GDM1 (cell line): ENCODE measurements around the gene NEK9.
"Not testable (repeated sequence)": the region's sequence is repeated elsewhere in the genome, so short reads cannot be mapped to it uniquely, and the experiment has no call there.

Source experiments
- DNase-seq: peaks from one replicate; lab custom pipeline; 2025; lab: John Stamatoyannopoulos, UW

Gene NEK9

DNA sequence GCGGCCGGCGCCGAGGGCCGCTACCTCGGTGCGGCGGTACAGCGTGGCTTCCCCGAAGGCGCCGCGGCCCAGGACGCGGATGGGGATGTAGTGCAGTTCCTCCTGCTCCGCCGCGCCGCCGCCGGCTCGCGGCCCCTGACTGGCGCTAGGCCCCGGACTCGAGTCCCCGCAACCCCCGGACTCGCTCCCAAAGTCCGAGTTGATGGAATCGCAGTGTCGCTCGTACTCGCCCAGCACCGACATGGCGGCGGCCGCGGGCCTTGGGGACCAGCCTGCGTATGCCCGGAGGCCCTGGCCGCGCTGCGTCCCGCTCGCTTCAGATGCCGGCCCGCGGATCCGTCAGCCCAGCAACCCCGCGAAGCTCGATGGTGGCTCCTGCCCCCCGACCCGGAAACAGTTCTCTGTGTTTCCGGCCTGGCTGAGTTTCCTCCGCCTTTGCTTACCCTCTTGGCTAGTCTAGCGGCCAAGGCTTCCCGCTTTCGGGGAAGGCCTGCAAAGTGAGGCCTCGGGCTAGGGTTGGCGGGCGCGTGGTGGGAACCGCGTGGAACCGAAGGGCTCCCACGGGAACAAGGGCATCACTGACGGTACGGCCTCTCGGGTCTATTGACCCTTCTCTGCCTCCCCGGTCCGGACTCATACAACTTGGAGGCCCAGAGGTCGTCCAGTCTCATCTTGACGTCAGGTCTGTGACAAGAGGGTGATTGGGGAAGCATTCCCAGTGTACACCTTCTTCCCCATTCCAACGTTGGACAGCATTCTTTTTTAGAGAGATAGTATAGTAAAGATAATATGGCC lies at the start of gene NEK9:
Gene NEK9 (minus strand): TSS at position 370 of the 795 bp plus-strand sequence. CDS start 127 bp downstream, at position 243.
- DNase-seq, result peak; percentile 76

DNA sequence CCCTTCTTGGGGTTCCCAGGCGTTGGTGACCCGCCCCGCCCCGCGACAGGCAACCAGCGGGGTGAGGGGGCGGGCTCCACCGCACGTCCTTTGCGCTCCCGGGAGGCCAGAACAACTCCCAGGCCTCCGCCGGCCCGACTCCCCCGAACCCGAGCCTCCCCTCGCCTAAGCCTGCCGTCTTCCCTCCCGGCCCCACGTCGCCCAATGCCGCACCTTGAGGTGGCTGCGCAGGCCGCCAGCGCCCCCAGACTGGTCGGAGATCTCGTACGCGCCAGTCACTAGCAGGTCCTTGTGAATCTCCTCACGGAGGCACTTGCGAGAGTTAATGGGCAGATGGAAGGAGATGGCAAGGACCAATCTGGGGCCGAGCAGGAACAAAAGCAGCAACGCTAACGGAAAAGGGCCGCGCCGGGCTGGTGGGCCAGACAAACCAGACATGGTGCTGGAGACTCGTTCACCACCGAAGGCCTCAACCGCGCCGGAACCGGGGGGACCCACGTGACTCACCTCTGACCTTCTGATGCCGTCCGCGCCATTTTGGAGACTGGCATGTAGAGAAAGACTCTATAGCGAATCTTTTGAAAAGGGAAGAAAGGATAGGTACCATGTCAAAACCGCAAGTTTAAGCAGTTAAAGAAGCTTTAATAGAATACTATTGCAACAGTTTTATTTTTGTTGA lies 49.4 kb upstream of the NEK9 start, which contains the start of gene TMED10:
Gene TMED10 (minus strand): TSS at position 471 of the 679 bp plus-strand sequence. CDS start 33 bp downstream, at position 438.
- DNase-seq, result peak; percentile 79

DNA sequence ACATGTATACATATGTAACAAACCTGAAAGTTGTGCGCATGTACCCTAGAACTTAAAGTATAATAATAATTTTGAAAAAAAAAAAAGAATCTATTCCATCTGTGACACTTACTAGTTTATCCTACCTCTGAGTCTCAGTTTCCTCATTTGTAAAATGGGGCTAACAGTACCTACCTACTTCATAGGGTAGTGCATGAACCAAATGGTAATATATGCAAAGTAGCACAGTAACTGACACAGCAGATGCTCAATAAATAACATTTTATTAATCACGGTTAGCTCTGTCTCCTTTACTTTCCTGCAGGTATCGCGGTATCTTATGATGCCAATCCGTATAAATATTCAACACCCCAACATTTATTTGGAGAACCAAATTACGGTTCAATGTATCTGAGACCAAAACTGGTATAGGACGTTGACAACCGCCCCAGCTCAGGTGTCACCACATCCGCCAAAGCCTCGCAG lies 48.9 kb upstream of the NEK9 start:
- no peak for DNase-seq

DNA sequence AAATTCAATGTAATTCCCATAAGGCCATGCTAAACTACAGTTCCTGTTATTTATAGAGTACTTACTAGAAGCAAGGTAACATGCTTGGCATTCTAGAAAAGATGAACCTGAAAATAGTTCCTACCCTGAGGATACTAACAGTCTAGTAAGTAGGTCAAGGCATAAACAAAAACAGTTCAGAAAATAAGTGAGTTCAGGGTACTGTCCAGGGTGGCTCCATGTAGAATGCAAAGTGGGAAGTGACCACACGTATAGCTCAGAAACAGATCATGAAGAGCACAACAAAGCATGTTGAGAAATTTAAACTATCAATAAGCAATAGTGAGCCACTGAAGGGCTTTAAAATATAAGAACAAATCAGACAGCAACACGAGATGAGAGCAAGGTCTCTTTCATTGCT lies 47.2 kb upstream of the NEK9 start:
- no peak for DNase-seq

DNA sequence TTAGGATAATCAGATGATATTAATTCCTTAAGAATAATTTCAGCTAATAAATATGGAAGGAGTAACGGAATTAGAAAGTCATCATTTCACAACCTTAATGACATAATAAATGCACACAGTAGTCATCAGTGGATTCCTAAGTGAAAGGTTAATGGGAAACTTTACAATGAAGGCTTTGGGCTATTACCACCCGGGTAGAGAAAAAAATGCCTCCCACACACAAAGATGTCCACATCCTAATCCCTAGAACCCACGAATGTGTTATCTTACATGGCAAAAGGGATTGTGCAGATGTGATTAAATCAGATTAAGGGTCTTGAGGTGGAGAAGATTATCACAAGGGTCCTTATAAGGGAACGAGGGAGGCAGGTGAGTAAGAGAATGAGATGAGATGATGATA lies 43.9 kb upstream of the NEK9 start:
- no peak for DNase-seq

DNA sequence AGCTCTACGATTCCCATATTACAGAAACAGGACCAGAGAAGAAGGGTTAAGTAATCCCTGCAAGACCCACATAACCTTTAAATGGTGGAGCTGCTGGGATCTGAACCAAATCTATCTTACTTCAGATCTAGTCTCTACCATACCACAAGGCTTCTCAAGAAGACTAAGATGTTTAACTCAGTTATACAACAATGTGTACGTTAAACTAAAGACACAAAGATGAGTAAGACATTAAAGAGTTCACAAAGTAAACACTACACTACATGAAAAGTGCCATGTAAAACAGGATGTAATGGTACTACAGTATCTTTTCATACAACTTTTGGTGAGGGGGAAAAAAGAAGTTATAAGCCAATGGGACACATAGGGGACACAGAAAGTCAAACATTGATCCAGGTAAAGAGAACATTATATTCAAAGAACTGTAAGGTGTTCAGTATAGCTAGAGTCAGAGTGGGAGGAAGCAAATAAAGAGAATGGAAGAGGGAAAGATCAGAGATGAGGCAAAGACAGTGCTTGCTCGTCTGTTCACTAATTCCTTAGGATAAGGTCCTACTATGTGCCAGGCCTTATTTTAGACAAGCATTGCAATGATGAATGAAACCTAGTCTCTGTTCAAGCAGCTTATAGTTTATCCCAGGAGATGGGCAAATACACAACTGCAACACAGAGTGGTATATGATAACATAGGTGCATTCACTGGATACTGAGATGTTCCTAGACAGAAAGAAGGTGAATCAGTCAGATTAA lies 41.9 kb upstream of the NEK9 start:
- no peak for DNase-seq

DNA sequence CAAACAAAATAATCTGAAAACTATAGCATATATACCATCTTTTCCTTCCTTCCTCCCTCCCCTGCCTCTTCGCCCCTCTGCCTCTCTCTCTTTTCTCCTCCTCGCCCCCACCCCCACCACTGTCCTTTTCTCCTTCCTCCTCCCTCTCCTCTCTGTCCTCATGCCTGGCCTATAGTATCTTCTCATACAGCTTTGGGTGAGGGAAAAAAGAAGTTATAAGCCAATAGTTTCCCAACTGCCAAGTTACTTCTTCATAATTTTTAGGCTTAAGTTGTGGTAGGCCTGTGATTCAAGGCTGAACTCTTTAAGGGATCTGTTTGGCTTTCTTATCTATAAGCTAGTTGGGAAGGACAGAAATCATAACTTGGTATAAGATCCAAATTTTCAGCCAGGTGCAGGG lies 40.5 kb upstream of the NEK9 start:
- no peak for DNase-seq

DNA sequence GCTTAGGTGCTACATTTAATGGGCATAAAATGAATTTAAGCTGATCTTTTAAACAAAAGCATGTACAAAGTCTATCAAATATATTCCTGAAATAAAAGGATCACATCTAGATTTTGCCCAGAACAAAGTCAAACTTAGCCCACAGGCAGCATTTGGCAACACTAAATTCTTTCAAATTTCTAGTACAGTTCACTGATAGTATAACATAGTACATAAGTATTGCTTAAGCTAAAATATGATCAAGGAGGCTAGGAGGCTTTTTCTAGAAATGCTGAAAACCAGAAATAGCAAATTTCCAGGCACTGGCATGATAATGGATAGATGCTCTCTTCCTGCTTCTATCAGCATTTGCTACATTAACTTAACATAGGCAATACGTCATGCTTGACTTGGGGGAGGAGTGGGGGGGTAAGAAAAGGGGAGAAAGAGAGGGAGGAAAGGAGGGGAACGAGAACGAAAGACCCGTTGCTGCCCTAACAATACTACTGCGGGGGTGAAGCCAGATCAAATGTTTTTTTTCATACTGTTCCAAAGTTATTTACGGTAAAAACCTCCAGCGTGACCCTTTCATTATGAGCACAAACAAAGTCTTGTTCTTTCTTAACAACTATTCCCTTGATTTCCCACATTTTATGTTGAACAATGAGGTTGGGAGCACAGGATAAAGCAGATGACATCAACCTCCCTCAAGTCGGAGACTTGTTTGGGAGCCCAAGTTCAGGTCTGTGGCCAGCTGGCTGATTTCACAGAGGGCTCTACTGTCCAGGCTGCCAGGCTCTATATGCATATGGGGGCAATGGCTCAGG lies 38.9 kb upstream of the NEK9 start:
- no peak for DNase-seq

DNA sequence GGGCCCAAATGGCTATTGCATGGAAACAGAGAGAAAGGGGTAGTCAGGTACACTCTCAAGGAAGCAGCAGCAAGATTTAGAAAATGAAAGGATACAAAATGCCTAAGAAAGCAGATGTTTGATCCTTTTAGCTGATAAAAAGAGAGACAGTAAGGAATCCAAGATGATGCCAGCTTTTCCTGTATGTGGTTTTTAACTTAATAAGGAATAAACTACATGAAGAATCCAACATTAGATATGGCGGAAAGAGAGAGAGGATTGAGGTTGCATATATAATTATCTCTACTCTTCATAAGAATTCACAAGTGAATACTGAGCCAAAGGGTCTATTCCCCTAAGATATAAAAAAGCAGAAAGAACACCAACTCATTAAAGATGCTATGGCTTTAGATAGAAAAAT lies 38.0 kb upstream of the NEK9 start:
- DNase-seq, result no peak

DNA sequence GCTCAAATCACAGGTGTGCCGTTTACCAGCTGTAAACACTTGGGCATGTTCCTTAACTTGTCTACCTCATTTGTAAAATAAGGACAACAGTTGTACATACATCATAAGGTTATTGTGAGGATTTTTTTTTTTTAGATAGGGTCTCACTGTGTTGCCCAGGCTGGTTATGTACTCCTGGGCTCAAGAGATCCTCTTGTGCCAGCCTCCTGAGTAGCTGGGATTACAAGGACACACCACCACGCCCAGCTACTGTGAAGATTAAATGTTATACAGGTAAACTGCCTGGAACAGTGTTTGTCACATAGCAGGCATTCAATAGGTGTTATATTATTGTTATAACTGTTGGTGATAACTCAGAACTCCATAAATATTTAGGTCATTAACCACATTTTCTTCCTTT lies 36.8 kb upstream of the NEK9 start:
- no peak for DNase-seq

DNA sequence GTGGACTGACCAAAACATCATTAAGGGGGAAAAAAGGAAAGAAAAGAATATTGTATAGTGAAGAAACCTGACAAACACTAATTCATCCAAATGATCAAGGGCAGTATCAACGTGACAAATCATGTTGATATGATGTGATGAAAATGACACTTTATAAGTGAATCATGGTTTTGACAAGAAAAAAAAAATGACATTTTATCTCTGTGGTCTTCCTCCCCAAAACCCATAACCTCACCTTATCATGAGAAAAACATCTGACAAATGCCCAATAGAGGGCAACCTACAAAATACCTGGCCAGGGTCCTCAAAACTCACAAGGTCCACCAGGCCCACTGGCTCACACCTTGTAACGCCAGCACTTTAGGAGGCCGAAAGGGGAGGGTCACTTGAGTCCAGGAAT lies 35.8 kb upstream of the NEK9 start:
- no peak for DNase-seq

DNA sequence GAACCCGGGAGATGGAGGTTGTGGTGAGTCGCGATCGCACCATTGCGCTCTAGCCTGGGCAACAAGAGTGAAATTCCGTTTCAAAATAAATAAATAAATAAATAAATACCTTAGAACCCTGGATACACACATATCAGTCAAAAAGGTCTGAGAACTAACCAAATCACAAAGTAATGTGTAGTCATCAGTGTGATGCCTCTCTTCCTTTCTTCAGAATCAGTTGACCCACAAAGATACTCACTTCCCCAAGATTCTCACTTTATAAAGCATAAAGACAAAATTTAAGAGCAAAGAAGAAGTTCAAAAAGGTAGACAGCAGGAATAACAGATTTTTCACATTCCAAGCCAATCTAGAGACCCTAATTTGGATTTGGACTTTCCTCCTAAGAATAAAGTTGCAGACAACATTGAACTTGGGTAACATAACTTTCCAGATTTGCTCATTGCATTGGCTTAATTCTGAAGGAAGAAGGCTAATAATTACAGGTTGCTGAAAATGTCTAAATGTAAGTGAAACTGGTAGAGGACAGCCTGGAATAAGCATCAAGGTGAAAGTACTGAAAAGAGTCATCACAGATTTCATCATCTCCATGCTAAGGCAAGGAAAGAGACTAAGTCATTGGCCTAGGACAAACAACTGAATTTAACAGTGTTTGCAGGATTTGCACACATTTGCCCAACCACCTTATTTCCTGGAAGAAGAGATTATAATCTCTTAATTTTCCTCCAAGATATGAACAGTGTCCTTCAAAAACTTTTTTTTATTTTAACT lies 32.2 kb upstream of the NEK9 start:
- no peak for DNase-seq

DNA sequence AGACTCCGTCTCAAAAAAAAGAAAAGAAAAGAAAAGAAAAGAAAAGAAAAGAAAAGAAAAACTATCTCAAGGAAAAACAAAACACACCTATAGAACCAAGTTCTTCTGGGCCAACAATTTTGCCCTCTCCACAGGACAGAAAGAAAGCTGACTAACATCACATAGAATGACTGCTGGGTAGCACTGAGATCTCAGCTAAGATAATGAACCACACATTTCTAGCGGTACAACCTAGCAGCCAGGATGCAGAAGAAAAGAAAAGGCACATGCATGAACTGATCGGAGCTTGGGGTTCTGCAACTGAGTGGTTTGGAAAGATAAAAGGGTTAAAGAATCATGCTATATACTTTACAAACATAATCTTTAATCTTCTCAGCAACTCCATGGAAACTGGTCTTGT lies 30.1 kb upstream of the NEK9 start:
- no peak for DNase-seq

DNA sequence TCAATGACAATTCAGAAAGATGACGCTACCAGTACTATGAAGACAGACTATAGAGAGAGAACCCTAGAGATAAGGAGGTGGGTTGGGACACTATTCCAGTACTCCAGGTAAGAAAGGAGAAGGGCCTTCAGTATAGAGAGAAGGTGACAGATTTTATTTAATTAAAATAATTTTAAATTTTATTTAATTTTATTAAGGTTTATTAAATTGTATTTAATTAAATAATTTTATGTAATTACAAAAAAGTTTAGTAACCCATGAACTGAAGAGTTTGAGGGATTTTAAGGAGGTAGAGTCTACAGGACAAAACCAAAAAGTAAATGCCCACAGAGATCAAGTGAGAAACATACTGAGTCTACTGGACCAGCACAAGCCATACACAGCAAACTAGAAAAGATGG lies 29.3 kb upstream of the NEK9 start:
- DNase-seq, result no peak

DNA sequence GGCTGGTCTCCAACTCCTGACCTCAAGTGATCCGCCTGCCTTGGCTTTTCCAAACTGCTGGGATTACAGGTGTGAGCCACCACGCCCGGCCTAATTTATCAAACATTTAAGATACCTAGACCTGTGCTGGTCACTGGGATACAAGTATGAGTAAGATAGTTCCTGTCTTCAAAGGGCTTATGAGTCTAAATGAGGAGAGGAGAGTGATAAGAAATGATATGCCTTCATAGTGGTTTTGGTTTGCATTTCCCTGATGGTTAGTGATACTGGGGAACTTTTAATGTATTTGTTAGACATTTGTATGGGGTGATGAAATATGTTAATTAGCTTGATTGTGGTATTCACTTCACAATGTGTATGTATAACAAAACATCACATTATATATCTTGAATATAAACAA lies 28.3 kb upstream of the NEK9 start:
- no peak for DNase-seq

DNA sequence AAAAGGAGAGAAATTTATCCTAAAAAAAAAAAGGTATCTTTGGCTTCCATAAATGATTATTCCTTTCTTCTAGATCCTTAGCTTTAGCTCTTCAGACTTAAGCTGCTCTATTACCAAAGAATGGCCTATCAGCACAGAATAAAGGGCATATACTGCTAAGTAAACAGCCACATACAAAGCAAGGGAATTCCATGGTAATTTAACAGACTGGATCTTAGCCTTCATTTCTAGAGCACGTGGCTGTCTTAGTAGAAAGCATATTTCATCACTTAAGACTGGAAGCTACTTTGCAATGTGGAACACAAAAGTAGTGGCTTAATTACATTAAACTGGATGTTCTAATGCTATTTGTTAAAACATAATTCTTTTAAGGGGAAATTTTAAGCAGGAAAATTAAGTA lies 26.4 kb upstream of the NEK9 start:
- DNase-seq, result no peak

DNA sequence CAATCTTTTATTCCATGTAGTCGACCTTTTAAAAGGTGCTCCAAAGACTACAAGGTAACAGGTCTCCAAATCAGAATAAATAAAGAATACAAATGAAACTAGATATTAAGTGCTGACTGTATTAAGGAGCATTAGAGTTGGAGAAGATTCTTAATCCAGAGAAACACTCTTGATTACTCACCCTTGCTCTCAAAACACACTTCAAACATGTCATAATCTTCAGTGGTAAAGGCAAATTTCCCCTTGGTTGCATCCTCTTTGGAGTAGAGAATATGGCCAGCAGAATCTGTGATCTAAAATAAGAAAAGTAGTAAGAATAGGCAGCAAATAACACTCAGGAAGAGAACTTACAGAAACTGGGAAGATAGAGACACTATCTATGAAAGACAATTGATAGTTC lies 25.0 kb upstream of the NEK9 start:
- no peak for DNase-seq

DNA sequence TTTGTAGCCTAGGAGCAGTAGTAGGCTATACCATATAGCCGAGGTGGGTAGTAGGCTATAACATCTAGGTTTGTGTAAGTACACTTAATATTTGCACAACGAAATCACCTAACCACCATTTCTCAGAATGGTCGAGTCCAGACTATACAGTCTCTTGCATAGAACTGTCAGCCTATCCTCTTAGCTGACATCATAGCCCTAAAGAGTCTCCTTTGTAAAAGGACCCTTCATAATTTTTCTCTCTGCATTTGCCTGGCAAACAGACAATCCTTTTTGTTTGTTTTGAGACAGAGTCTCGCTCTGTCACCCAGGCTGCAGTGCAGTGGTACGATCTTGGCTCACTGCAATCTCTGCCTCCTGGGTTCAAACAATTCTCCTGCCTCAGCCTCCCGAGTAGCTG lies 23.8 kb upstream of the NEK9 start:
- not testable (repeated sequence) for DNase-seq

DNA sequence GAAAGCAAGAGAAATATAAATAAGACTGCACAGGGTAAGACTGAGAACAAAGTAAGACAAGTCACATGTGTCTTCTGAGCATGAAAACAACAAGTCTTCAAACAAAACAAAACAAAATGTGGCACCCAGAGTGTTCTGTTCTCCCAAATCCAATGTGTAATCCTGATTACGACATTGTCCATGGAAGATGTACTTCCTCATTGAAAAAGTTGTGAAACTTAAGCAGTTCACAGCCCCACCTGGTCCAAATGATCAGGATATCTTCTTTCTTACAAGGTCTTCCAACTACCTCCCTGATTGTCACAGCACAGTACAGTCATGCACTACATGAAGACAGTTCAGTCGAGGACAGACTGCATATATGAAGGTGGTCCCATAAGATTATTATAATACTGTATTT lies 23.3 kb upstream of the NEK9 start:
- no peak for DNase-seq

DNA sequence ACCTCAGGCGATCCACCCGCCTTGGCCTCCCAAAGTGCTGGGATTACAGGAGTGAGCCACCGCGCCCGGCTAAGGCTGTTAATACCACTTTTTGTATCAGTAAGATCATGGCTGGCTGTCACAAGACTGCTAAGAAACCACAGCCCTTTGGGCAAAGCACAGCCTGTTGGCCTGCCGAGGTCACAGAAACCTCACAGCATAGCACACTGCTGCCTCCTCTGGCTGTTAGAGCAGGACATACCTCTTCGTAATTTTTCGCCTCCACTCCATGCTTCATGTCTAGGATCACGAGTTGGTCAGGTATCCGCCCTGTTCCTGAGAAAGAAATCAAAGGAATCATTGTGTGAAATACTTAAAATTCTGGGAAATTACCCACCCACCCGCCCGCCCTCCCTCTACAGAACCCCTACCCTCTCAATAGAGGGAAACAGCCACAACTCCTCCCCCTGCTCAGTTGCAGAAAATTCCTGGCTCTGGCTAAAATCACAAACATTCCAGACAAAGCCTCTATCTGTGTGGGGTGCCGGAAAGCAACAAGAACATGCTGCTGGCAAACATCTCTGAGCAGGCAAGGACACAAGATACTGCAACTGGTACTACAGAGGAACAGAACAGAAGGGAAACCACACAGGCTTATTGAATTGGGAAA lies 20.7 kb upstream of the NEK9 start:
- DNase-seq, result no peak

DNA sequence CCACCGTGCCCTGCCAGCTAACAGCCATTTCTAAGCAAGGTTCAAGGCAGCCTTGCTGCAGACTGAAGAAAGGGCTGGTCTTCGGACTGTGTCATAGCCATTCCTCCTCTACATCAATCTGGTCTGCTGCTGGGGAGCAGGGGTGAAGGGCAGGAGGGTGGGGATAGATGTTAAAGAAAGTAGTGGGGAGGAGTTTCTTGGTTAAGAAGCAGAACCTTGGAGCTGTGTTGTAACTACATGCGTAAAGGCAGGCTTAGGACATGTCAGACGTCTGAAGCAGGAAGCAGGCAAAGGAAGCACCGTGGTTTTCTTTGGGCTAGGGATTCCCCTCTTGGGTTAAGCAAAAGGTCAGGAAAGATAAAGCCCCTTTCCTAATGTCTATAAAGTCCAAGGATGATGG lies 18.1 kb upstream of the NEK9 start:
- DNase-seq, result peak; percentile 25
